ENCODE results near the gene AOC2. TPM values are rescaled to one million over a fixed set of nuclear protein-coding genes. Genes with fewer than 3 reads are reported as not detected.

The AOC2 gene
- total and polyA plus RNA-seq, 9 of the 15 experiments (the other 6 are each of a cell fraction or from before 2014, with no cell fraction given), result 0.08 to 0.91 (median 0.49) TPM

DNA sequence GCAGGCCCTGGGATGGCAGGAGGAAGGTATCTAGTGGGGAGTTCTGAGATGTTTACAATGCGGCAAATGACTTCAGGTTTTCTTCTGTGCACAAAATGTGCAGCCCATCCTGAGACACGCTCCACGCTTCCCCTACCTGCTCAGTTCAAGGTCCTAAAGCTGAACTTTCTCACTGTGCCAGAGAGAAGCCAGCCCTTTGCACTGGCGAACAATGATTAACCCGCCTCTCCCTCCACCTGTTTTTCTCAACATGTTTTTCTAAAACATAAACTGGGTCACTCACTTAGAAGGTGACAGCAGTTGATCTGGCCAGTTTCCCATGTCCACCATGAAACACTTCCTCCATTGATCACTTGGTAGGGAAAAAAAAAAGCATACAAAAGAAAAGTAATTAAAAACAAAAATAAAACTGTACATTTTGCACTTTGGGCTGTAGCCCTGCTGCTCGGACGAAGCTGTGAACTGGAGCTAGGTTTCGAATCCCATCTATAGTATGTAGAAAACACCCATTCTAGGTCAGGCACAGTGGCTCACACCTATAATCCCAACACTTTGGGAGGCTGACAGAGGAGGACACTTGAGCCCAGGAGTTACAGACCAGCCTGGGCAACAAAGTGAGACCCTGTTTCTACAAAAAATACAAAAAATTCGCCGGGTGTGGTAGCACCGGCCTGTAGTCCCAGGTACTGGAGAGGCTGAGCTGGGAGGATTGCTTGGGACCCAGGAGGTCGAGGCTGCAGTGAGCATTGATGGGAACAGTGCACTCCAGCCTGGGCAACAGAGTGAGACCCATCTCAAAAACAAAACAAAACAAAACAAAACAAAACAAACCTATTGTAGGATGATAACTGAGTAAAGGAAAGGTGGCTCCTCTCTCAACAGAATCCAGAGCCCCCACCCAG lies 50.2 kb downstream of the AOC2 start:
- ATAC-seq, result no peak
- POLR2A ChIA-PET, result interaction anchor here (0.6 to 0.8 kb wide), 4 partner anchors 15 to 1590 kb away, joined by 3 to 4 read pairs (median 3); no protein-coding TSS in a partner anchor
- H3K27me3 ChIP-seq (ENCODE audit: control insufficient read depth in 2 of 2, insufficient read depth in 2 of 2, low read length in 2 of 2), result peaks cover 0 to 7% of the 10 kb centered on the region in 2 experiments; a peak in 2 of 5 replicates

More for the DNA sequence above, 50.2 kb downstream of the AOC2 start:
- no peaks in the 10 kb centered on the region for H3K4me1 ChIP-seq (replicated peaks in 1 of 2; ENCODE audit: control insufficient read depth in 2 of 2, insufficient read depth in 2 of 2, low read length in 2 of 2)
- H3K9me1 ChIP-seq (ENCODE audit: control insufficient read depth, insufficient read depth, low read length), result no peaks in the 10 kb centered on the region
- H4K20me1 ChIP-seq (replicated peaks; ENCODE audit: control insufficient read depth, insufficient read depth, low read length), result no peaks in the 10 kb centered on the region
- in situ Hi-C loops (cut with MboI) (no loop called here), intact Hi-C loops (cut with micrococcal nuclease) (no loop called here)
- DNase-seq (ENCODE audit: extremely low read depth in 1 of 4, low spot score in 3 of 4), result no peak
- no peak overlapping the region for H3K9ac ChIP-seq (ENCODE audit: insufficient read depth in 1 of 2, low read depth in 2 of 2, low read length in 2 of 2)
- no peaks in the 10 kb centered on the region for H3K79me2 ChIP-seq (ENCODE audit: control insufficient read depth, insufficient read depth, low read length)
- no peaks in the 10 kb centered on the region for H3K36me3 ChIP-seq (ENCODE audit: control insufficient read depth, insufficient read depth, low read length)
- no peak for FAIRE-seq
- BruUV-seq (replicated peaks), result no TSS peak
- peak overlapping the region; percentile 43 for H2AFZ ChIP-seq (ENCODE audit: low read depth, low read length)
- TF ChIP-seq ZNF583 (CRISPR knock-in tag; IDR thresholded peaks at IDR 0.05), result no peak
- TF ChIP-seq MEIS2 (IDR thresholded peaks at IDR 0.05; ENCODE audit: partially characterized antibody), result no peak
- no peak for TF ChIP-seq ZNF407 (IDR thresholded peaks at IDR 0.05; ENCODE audit: low read depth)
- no peak for TF ChIP-seq BACH1 (tag; IDR thresholded peaks at IDR 0.05)
- TF ChIP-seq EHMT2 (IDR thresholded peaks at IDR 0.05), result no peak
- no peak for TF ChIP-seq CLOCK (CRISPR knock-in tag; IDR thresholded peaks at IDR 0.05; ENCODE audit: borderline replicate concordance)
- TF ChIP-seq PPARD (CRISPR knock-in tag; IDR thresholded peaks at IDR 0.05), result no peak
- no peak overlapping the region for H3K4me3 ChIP-seq
- no peaks in the 10 kb centered on the region; the same call in 1 of the 2 replicates for H3K9me3 ChIP-seq (replicated peaks; ENCODE audit: control insufficient read depth, insufficient read depth, low read depth, low read length)
- no peak overlapping the region for H3K27ac ChIP-seq (ENCODE audit: extremely low read depth, low read depth, low read length)
- CTCF ChIA-PET (ENCODE audit: low intra/inter-chr PET ratio), result no interaction called here
- WGBS (ENCODE audit: insufficient coverage, low coverage, missing lambda C conversion rate), result 31% methylated on average over 12 of the region's 12 CpGs
- H3K4me2 ChIP-seq (ENCODE audit: insufficient read depth, low read length), result no peak overlapping the region
